Activated CD4-positive, CD25-positive, alpha-beta regulatory T cell treated with anti-CD3 and anti-CD28 coated beads, Interleukin-2, amount 50 U/mL, for 24 hours (primary cell): ENCODE measurements around the gene HOXB6.

Experiments used
- ATAC-seq, 2 donors: fragments of 150-1000 bp; cut with Tn5 transposase; one replicate each; pipeline ENCODE4 v1.10.0; 2021; ENCODE audit warnings: mild to moderate bottlenecking in 1 of 2, moderate library complexity in 1 of 2

The HOXB6 gene

GRCh38 chr17:48577946-48578615, 26.7 kb downstream of the HOXB6 start, which contains the start of gene HOXB4:
HOXB4 (minus strand) TSS chr17:48578350; CDS start chr17:48578319, 31 bp downstream.
- ATAC-seq, result peak; percentile 66 to 68

GRCh38 chr17:48577330-48577945, 27.3 kb downstream of the HOXB6 start:
- peak in 1 of 2 donors; percentile 14 for ATAC-seq

- ATAC-seq, result no peak
Observed at GRCh38 chr17:48576479-48577309, 28.1 kb downstream of the HOXB6 start.

- no peak for ATAC-seq
Observed at GRCh38 chr17:48575673-48576478, 28.9 kb downstream of the HOXB6 start.

- no peak for ATAC-seq
Observed at GRCh38 chr17:48575066-48575582, 29.7 kb downstream of the HOXB6 start.

GRCh38 chr17:48574505-48575065, 30.2 kb downstream of the HOXB6 start:
- no peak for ATAC-seq

- no peak for ATAC-seq
Observed at GRCh38 chr17:48571826-48572417, 32.9 kb downstream of the HOXB6 start.

- no peak for ATAC-seq
Observed at GRCh38 chr17:48571024-48571818, 33.6 kb downstream of the HOXB6 start.

GRCh38 chr17:48570325-48571023, 34.3 kb downstream of the HOXB6 start:
- no peak for ATAC-seq

- no peak for ATAC-seq
Observed at GRCh38 chr17:48569674-48570324, 35.0 kb downstream of the HOXB6 start.

GRCh38 chr17:48569240-48569582, 35.6 kb downstream of the HOXB6 start:
- ATAC-seq, result no peak

- ATAC-seq, result no peak
Observed at GRCh38 chr17:48568499-48569239, 36.1 kb downstream of the HOXB6 start.

- no peak for ATAC-seq
Observed at GRCh38 chr17:48567646-48568354, 37.0 kb downstream of the HOXB6 start.

GRCh38 chr17:48567209-48567608, 37.6 kb downstream of the HOXB6 start:
- ATAC-seq, result no peak

- no peak for ATAC-seq
Observed at GRCh38 chr17:48566717-48567116, 38.1 kb downstream of the HOXB6 start.

- ATAC-seq, result no peak
Observed at GRCh38 chr17:48565925-48566710, 38.7 kb downstream of the HOXB6 start.

- ATAC-seq, result no peak
Observed at GRCh38 chr17:48565022-48565554, 39.7 kb downstream of the HOXB6 start.
